ENCODE measurements around the gene EPC2. TPM values are rescaled to one million over a fixed set of nuclear protein-coding genes. Genes with fewer than 3 reads are reported as not detected.

The EPC2 gene
- total and polyA plus RNA-seq, 2 experiments from 2014 or later: 6.3 to 27.0 TPM

Small RNA genes within 50 kb of the gene (small RNA-seq; reads per million reads assigned to genes)
- gene RNU2-9P (ENCODE audit: low replicate concordance): 20.8 reads per million, percentile 98 among the genes with 10 or more reads in this experiment
- gene RPS29P8 (ENCODE audit: low replicate concordance): not detected

Other genes with a start within 250 kb of the EPC2 start
- gene KIF5C, start 230.5 kb downstream of the EPC2 start, total RNA-seq (2014; rRNA removed; shearing (Covaris generic)): 46.5 and 49.1 TPM in 2 replicates
- gene KIF5C, start 230.5 kb downstream of the EPC2 start, polyA plus RNA-seq (2016; fragmentation: Nextera tagmentation; extraction: Ambion mirVana): 37.8 and 45.0 TPM in 2 replicates

All from GM23338 (cell line).